NCI-H1092 treated with DMSO at 0.1 percent for 48 hours (cell line): ENCODE results near the gene TSC2.
"Not testable (repeated sequence)": the region's sequence is repeated elsewhere in the genome, so short reads cannot be mapped to it uniquely, and the experiment has no call there.

ENCODE experiments used
- DNase-seq: peaks from one replicate; lab custom pipeline; 2025; lab: John Stamatoyannopoulos, UW

TSC2 gene

DNA sequence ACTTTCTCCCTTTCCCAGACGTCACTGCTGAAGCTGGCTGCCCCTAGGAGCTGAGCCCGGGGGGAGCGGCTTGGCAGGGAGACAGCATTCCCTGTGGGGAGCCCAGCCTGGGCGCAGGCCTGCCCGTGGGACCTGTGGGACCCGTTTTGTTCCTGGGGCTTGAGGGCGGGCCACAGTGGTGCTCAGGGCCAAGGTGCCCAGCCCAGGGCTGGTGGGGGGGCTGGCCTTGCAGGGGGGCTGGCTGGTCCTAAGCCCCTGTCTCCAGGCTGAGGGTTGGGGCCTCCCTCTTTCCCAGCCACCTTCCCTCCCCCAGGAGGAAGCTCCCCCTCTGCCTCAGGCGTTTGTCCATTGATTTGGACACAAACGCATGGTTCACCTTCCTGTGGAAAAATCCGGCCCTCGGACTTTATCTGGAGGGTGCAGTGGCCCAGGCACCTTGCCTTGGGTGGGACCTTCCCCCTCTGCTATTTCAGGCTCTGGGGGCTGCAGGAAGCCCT lies 16.7 kb upstream of the TSC2 start:
- no peak for DNase-seq

DNA sequence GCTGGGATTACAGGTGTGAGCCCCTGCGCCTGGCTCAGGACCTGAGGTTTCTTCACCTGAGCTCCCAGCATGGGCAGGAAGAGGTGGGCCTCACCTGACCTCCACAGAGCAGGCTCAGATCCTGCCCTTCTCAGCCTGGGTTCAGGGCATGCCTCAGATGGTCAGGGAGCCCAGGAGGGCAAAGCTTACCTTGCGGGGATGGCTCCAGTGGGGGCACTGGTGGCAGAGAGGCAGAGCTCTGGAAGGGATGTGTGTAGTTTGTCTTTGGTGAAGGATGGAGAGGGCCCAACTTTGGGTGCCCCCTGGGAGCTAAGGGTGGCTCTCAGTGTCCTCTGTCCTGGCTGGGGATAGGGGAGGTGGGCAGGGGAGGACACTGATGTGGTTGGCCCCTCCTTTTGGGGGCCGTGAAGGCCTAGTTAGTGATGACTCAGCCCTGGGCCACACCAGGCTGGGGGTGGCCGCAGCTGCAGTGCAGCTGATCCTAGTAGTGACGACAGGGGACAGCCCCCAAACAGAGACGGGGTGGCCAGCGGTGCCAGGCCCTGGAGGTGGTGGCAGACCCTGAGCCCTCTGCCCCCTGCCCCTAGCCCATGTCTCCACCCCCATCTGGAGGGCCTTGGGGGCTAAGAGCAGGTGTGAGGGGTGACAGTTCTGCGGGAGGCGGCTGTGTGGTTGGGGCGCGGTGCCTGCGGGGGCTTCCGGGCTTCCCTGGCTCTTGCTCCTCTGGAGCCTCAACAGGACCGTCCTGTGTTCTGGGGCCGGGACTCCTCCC lies 15.3 kb upstream of the TSC2 start:
- no peak for DNase-seq

DNA sequence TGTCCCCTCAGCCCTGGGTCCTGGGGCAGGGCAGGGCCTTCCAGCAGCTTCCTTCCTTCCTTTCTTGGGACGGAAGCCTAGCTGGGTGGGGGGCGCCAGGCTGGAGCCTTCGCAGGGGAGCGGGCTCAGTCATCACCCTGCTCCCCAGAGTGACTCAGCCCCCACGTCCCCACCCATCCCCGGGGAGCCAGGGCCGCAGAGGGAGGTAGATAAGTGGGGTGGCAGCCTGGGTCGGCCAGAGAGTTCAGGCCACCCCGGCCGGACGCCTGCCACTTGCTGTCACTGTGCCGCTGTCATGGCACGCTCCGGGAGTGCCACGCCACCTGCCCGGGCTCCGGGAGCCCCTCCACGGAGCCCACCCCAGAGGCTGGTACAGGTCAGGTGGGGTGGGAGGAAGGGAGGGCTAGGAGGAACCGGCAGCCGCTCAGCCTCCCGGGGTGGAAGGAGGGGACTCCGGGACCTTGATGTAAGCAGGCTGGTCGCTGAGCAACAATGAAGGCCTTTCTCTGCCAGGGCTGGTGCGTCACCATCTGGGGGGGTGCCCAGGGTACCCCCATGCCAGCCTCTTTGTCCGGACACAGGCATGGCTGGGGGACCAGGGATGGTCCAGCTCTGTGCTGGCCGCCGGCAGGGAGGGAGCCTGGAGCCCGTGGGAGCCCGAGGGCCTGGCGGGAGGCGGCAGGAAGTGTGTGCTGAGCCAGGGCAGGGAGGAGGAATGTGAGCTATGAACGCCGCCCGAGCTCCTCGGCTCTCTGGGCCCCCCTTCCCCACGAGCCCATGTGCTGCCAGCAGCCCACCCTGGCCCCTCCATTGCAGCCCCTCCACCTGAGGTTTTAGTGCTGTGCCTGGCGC lies 14.5 kb upstream of the TSC2 start:
- DNase-seq = no peak

DNA sequence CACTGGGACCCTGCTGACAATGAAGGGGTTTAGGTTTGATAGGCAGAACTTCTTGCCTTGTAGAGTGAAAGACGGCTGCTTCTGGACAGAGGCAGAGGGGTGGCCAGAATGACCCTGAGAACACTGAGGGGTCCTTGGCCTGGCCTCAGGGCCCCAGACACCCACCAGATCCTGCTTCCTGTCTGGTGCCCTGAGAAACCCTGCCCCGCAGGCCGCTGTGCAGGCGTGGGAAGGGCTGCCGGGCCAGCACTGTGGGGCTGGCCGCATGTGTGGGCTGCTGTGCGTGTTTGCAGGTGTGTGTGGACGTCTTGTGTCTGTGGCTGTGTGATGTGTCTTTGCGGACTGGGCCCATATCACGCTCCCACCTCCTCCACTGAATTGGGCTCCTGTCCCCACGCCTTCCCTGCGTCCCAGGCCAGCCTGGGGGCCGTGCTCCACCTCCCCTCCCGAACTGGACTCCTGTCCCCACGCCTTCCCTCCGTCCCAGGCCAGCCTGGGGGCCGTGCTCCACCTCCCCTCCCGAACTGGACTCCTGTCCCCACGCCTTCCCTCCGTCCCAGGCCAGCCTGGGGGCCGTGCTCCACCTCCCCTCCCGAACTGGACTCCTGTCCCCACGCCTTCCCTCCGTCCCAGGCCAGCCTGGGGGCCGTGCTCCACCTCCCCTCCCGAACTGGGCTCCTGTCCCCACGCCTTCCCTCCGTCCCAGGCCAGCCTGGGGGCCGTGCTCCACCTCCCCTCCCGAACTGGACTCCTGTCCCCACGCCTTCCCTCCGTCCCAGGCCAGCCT lies 13.7 kb upstream of the TSC2 start:
- DNase-seq = not testable (repeated sequence)

DNA sequence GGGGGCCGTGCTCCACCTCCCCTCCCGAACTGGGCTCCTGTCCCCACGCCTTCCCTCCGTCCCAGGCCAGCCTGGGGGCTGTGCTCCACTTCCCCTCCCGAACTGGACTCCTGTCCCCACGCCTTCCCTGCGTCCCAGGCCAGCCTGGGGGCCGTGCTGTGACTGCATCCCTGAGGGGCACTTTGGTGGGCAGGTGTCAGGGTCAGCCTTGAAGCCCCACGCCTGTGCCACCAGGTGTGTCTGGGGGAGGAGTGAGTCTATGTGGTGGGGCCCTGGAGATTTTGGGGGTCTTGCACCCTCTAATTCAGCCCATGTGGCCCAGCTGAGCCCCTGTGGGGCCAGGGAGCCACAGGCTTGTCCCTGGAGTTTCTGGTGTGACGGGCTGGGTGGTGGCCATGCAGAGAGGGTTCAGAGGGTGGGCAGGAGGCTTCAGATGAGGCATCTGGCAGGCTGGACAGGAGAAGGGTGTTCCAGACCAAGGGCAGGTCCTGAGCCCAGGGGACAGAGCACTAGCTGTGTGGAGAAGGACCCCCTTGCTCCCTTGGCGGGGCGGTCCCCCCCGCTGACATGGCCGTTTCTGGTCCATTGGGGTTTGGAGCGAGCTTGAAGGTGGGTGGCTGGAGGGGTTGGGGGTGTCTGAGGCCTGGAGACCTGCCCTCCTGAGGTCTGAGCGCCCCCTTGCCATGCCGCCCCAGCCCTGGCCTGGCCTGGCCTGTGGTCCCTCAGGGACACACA lies 12.9 kb upstream of the TSC2 start:
- DNase-seq = no peak

DNA sequence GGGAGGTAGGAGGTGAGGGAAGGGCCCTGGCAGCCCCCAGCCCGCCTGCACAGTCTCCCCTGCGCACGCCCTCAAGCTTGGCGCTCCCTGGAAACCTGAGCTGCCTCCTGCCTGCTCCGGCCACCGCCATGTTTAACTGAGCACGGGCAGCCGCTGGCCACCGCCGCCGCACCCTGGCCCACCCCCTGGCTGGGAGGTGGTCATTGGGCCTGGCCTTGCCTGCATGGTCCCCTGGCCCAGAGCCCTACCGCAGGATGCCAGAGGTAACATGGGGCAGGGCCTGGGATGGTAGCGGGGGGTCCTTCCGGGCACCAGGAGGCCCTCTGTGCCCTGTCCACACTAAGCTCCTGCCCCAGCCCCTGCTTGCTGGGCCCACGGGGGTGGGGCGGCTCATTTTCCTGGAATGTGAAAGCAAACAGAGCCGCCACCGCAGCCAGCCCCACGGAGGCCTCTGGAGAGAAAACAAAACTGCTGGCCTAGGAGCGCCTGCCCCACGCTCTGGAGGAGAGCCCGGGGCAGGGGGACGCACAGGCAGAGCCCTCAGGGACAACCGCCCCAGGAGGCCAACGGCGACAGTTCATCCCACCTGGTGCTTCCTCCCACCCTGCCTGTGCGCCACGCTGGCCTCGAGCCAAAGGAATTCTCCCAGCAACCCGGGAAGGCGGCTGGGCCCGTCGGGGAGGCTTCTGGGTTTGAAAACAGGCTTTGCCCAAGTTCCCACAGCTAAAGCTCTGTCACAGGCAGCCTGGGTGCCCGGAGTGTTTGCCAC lies 12.2 kb upstream of the TSC2 start:
- DNase-seq = peak; percentile 52

DNA sequence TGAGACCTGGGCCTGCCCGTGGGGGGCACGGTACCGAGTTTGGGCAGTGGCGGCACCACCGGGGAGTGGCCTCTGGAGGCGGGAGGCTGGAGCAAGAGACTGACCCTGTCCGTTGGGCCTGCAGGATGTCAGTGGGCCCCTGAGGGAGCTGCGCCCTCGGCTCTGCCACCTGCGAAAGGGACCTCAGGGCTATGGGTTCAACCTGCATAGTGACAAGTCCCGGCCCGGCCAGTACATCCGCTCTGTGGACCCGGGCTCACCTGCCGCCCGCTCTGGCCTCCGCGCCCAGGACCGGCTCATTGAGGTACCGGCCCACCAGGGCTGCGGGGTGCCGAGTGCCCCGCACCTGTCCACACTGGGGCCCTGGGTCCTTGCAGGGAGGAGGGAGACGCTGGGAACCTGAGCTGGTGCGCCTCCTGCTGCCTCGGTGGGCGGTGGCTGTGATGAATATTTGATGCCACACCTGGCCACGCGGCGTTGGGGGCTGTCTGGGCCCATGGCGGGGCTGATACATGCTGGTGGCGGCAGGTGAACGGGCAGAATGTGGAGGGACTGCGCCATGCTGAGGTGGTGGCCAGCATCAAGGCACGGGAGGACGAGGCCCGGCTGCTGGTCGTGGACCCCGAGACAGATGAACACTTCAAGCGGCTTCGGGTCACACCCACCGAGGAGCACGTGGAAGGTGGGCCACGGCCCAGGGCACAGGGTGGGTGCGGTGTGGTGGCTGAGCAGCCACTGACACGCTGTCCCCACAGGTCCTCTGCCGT lies 11.4 kb upstream of the TSC2 start:
- no peak for DNase-seq

DNA sequence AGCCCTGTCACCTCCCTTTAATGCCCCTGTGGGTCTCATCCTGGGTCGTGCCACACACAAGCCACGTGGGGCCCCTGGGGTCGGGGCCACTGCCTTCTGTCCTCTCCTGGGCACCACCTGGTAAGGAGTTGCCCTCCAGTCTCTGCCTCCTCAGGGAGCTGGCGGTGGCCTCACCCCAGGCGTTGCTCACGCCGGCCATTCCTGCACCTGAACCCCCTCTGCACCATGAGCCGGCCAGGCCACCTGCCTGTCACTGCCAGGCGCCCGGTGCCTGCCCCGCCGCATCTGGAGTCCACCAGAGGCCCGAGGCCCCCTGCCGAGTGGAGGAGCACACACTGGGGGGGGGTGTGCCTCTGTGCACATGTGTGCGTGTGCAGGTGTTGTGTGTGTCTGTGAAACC lies 10.7 kb upstream of the TSC2 start:
- DNase-seq = no peak

DNA sequence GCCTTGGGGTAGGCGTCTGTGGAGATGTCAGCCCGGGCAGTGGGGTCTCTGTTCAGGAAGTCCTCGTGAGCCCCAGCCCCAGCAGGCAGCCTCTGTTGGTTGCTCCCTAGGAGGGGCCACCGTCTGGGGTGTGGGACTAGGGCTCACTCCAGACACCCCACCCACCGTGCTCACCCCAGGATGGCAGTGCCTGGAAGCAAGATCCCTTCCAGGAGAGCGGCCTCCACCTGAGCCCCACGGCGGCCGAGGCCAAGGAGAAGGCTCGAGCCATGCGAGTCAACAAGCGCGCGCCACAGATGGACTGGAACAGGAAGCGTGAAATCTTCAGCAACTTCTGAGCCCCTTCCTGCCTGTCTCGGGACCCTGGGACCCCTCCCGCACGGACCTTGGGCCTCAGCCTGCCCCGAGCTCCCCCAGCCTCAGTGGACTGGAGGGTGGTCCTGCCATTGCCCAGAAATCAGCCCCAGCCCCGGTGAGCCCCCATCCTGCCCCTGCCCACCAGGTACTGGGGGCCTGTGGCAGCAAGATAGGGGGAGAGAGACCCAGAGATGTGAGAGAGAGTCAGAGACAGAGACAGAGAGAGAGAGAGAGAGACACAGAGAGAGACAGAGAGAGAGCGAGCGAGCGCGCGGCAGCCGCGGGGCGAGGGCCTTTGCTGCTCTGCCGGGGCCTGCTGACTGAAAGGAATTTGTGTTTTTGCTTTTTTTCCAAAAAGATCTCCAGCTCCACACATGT lies 10.0 kb upstream of the TSC2 start:
- DNase-seq = no peak

DNA sequence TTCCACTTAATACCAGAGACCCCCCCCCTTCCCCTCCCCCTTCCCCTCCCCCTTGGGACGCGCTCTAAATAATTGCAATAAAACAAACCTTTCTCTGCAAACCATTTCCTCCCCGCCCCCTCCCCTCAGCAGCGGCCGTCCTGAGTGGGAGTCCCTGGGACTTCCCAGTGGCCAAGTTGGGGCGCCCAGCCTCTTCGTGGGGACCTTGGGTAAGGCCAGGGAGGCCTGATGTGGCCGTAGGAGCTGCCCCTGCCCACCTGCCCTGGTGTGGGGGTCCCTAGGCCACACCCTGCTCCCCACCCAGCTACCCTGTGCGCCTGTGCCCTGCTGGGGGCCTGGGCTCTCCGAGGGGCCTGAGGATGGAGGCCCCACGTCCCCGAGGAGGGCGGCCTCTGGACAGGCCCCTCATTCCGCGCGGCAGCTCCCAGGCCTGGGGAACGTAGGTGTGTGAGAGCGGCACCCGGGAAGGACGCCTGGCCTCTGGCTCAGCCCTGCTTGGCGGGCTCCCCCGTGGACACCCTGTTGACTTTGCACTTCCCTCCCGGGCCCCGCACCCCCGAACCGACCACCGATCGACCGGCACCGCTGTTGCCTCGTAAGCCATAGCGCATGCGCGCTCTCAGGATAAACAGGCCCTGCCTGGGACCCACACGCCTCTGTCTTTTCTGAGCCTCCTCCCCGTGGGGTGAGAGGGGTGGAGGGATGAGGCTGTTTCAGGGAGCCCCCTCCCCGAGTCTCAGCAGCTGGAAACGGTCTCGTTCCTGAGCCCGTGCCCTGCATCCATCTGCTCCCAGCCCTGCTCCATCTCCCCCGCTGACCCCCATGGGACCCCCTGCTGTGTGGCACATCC lies 9.2 kb upstream of the TSC2 start:
- DNase-seq = no peak

DNA sequence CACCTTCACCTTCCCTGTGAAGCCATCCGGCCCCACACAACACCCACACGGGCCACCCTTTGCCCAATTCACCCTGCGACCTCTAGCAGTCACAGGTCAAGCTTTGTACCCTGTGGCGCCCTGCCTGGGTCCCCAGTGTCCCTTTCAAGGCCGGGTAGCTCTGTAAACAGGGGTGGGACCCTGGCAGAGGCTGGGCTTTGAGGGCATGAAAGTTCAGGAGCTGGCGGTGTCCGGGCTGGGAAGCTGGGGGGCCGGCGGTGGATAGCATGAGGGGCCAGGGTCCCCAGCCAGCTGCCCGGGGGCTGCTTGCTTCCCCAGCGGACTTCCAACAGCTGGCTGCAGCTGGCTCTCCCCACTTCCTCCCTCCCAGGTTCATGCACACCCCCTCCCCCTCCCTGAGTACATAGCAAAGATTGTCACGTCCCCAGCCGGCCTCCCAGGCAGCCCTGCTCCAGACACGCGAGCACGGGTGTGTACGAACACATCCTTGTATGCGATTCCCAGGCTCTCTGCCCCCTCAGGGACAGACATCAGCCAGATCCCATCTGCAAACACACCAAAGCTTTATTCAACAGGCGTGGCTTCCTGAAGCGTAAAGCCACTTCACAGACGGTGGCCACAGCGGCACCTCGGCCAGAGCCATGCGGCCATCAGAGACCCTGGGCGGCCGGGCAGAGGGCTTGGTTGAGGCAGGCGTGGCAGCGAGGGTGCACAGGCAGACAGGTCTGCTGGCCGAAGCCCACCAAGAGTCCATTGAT lies 8.3 kb upstream of the TSC2 start:
- peak; percentile 24 for DNase-seq

DNA sequence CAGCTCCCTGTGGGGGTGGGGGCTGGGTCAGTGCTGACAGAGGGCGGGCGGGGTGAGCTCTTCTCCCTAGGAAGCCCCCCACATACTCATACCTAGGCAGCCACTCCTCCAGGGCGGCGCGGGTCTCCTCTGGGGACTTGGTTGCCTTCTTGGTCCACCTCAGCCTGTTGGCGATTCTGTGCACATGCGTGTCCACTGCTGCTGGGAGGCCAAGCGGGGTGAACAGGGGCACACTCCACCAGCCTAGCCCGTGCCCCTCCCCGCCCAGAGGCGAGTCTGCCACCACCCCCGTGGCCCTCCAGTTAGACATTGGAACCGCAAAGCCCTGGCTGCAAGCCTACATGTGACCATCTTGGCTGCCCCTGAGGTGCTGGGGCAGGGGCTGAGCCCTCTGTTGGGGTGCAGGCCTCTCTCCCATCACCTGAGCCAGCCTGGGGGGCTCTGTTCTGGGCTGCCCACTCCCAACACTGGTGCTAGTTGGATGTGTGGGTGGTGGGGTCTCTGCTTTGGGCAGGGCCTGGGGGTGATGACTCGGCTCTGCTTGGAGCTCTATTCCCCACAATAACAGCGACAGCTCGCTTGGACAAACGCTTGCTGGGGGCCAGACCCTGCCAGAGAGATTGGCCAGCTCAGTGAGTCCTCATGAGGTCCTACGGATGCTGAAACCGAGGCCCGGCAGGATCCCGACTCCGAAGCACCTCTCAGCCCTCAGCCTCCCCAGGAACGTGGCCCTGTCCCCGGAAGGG lies 7.6 kb upstream of the TSC2 start:
- no peak for DNase-seq

DNA sequence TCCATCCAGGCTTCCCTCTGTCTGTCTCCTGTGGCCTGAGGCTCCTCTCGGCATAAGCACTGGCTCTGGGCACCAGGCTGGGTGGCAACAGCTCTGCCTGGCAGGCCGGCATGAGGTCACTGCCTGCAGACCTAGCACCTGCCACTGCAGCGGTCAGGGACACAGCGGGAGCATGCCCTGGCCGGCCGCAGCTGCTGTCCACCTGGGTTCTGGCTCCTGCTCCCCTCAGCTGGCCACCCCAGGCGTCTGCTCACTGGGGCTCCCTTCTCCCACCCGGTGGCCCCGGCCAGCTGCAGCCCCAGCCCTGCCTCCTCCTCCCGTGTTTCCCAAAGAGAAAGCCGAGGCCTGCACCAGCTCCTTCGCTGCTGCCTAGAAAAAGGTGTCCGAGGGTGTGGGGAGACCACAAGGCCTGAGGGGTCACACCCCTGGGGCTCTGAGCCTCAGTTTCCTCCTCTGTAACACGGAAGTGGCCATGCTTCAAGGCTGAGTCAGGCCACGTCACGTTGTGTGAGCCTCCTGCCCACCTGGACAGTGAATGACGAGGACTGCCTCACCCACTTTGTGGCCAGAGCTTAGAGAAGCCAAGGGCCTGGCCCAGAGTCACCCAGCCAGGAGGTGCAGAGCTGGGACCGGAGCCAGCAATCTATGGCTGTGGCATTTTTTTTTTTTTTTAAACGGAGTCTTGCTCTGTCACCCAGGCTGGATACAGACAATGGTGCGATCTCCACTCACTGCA lies 6.8 kb upstream of the TSC2 start:
- peak; percentile 44 for DNase-seq

DNA sequence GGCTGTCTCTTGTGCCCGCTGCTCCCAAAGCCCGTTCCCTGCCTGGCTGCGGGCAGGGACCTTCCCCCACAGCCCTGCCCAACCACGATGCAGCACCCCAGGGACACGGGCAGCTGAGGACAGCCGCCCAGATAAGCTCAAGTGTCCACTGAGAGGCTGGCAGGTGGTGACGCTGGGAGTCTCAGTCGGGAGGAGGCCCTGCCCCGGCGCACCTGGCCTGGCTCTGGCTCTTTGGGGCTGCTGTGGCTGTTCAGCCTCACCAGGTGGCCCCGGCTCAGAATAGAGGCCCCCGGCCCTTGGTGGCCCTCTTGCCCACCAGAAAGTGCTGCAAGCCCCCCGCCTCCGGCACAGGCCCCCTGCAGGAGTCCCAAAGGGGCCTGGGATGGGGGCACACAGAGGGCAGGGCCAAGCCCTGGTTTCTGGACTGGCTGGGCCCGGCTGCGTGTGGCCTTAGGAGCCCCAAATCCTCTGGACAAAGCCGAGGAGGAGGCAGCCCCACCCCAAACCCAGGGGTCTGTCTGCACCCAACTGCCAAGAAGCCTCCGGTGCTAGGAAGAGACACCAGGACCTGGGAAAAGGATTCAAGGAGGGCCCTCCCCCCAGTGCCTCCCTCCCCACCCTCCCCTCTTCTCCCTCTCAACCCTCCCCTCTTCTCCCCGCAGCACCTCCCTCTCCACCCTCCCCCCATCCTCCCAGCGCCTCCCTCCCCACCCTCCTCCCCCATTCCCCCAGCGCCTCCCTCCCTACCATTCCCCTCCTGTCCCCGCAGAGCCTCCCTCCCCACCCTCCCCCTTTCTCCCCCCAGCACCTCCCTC lies 5.4 kb upstream of the TSC2 start:
- peak; percentile 90 for DNase-seq

DNA sequence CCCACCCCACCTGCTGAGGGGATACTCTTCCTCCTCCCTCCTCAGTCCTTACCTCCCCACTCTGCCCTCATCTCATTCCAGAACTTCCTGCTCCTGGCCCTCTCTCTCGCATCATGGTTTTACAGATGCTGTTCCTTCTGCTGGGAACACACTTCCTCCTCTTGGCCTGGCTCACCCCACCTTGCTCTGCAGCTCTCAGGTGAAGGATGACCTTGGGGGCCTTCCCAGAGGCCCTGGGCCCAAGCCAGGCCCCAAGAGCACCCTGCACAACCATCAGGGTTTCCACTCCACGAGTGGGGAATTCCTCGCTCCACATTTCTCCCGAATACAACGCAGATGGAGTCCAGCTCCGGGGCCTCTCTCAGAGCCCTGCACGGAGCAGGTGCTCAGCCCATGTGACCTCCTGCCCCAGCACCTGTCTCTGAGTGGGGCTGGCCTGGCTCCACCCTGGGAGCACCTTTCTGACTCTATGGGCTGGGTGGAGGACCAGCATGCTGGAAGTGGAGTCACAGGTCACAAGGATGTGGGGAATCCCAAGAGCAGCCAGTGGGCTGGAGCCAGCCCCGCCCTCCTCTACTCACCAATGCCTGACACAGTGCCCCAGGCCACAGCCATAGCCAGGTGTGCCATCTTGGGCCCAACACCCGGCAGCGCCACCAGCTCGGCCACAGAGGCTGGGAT lies 4.7 kb upstream of the TSC2 start:
- no peak for DNase-seq
